ENCODE results near the gene SHB. TPM values are rescaled to one million over a fixed set of nuclear protein-coding genes. Genes with fewer than 3 reads are reported as not detected.
"Not testable (repeated sequence)": the region's sequence is repeated elsewhere in the genome, so short reads cannot be mapped to it uniquely, and the experiment has no call there.

SHB gene
- total RNA-seq, 1 experiment from 2014 or later: 7.6 TPM

DNA sequence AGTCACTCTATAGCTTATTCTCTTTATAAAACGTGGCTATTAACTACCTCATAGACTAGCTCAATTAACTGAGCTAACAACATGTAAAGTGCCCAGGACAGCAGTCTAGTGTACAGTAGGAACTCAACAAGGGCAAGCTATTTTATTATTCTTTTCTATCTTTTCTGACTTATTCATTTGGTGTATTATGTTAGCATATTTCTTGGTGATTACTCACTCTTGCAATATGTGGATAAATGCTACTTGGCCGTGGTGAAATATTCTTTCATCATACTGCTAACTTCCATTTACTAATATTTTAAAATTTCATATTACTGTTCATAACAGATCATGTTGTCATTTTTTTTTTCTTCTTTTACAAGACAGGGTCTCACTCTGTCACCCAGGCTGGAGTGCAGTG lies 170.0 kb downstream of the SHB start:
- Mint-ChIP-seq H3K4me1 (ENCODE audit: low read depth, unreplicated experiment) (no peaks in the 10 kb centered on the region), H3K4me3 (ENCODE audit: low read depth, unreplicated experiment) (no peak overlapping the region), H3K27me3 (ENCODE audit: unreplicated experiment) (no peaks in the 10 kb centered on the region), H3K9me3 (ENCODE audit: low read depth, unreplicated experiment) (no peaks in the 10 kb centered on the region), H3K27ac (ENCODE audit: unreplicated experiment) (no peak overlapping the region), H3K36me3 (ENCODE audit: insufficient read depth, unreplicated experiment) (peaks cover 9% of the 10 kb centered on the region)
- intact Hi-C loops (cut with micrococcal nuclease; ENCODE audit: unreplicated experiment): no loop called here
- DNase-seq: no peak
- TF ChIP-seq, protein P1, sequence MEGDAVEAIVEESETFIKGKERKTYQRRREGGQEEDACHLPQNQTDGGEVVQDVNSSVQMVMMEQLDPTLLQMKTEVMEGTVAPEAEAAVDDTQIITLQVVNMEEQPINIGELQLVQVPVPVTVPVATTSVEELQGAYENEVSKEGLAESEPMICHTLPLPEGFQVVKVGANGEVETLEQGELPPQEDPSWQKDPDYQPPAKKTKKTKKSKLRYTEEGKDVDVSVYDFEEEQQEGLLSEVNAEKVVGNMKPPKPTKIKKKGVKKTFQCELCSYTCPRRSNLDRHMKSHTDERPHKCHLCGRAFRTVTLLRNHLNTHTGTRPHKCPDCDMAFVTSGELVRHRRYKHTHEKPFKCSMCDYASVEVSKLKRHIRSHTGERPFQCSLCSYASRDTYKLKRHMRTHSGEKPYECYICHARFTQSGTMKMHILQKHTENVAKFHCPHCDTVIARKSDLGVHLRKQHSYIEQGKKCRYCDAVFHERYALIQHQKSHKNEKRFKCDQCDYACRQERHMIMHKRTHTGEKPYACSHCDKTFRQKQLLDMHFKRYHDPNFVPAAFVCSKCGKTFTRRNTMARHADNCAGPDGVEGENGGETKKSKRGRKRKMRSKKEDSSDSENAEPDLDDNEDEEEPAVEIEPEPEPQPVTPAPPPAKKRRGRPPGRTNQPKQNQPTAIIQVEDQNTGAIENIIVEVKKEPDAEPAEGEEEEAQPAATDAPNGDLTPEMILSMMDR (IDR thresholded peaks at IDR 0.05; ENCODE audit: unreplicated experiment): no peak
- CTCF ChIA-PET: no interaction called here
- no TSS peak for BruUV-seq (replicated peaks)

DNA sequence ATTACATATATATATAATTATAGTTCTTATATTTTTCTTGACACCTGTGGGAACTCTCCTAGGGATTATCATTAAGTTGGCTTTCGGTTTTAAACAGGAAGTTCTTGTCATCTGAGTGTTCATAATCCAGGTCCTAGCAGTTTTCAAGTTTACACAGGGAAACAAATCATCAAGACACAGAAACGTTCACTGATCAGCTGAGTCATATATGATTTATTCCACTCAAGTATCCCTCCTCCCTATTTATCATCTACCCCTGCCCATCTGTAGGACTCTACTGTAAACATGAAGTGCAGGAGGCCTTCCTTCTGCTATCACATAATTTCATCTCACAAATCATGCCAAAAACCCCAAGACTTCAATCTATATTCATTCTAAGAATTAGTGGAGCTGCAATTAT lies 171.4 kb downstream of the SHB start:
- CTCF ChIA-PET: no interaction called here
- H3K27me3 Mint-ChIP-seq (ENCODE audit: unreplicated experiment): no peaks in the 10 kb centered on the region
- H3K36me3 Mint-ChIP-seq (ENCODE audit: insufficient read depth, unreplicated experiment): peaks cover 9% of the 10 kb centered on the region
- no peaks in the 10 kb centered on the region for H3K4me1 Mint-ChIP-seq (ENCODE audit: low read depth, unreplicated experiment)
- H3K27ac Mint-ChIP-seq (ENCODE audit: unreplicated experiment): no peak overlapping the region
- no peak for DNase-seq
- TF ChIP-seq, protein P1 (IDR thresholded peaks at IDR 0.05; ENCODE audit: unreplicated experiment): no peak
- intact Hi-C loops (cut with micrococcal nuclease; ENCODE audit: unreplicated experiment): no loop called here
- H3K9me3 Mint-ChIP-seq (ENCODE audit: low read depth, unreplicated experiment): no peaks in the 10 kb centered on the region
- BruUV-seq (replicated peaks): no TSS peak
- no peak overlapping the region for H3K4me3 Mint-ChIP-seq (ENCODE audit: low read depth, unreplicated experiment)

DNA sequence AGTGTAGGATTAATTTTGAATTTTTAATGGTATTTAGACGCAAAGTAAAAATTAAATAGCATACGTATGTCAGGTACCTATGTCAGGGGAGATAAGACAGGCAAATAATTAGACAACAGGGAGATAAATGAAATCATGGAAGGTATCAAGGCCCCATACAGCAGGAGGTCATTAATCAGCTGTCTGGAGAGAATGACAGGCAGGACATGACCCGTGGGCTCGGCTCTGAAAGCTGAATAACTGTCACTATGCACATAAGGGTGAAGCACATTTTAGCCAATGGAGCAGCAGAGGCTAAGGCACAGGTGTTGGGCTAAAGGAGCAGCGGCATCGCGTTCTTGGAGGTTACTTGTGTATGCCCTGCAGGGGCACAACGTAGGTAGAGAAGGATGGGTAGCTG lies 177.0 kb downstream of the SHB start:
- intact Hi-C loops (cut with micrococcal nuclease; ENCODE audit: unreplicated experiment): no loop called here
- peaks cover 9% of the 10 kb centered on the region for H3K36me3 Mint-ChIP-seq (ENCODE audit: insufficient read depth, unreplicated experiment)
- no peak overlapping the region for H3K4me3 Mint-ChIP-seq (ENCODE audit: low read depth, unreplicated experiment)
- H3K27me3 Mint-ChIP-seq (ENCODE audit: unreplicated experiment): no peaks in the 10 kb centered on the region
- no TSS peak for BruUV-seq (replicated peaks)
- no peaks in the 10 kb centered on the region for H3K4me1 Mint-ChIP-seq (ENCODE audit: low read depth, unreplicated experiment)
- DNase-seq: no peak
- TF ChIP-seq, protein P1 (IDR thresholded peaks at IDR 0.05; ENCODE audit: unreplicated experiment): no peak
- CTCF ChIA-PET: no interaction called here
- no peak overlapping the region for H3K27ac Mint-ChIP-seq (ENCODE audit: unreplicated experiment)
- no peaks in the 10 kb centered on the region for H3K9me3 Mint-ChIP-seq (ENCODE audit: low read depth, unreplicated experiment)

DNA sequence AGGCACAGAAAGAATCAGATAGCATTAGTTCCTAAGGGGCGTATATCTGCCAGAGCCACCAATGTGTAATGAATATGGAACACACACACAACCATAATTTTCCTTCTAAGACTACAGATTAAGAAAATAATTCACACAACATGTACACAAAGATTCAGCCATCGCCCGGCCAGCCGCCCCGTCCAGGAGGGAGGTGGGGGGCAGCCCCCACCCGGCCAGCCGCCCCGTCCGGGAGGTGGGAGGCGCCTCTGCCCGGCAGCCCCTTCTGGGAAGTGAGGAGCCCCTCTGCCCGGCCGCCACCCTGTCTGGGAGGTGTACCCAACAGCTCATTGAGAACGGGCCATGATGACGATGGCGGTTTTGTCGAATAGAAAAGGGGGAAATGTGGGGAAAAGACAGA lies 178.0 kb downstream of the SHB start:
- intact Hi-C loops (cut with micrococcal nuclease; ENCODE audit: unreplicated experiment); H3K36me3 Mint-ChIP-seq (ENCODE audit: insufficient read depth, unreplicated experiment); DNase-seq; BruUV-seq (replicated peaks); H3K9me3 Mint-ChIP-seq (ENCODE audit: low read depth, unreplicated experiment); H3K4me1 Mint-ChIP-seq (ENCODE audit: low read depth, unreplicated experiment); H3K27me3 Mint-ChIP-seq (ENCODE audit: unreplicated experiment); CTCF ChIA-PET; H3K27ac Mint-ChIP-seq (ENCODE audit: unreplicated experiment); H3K4me3 Mint-ChIP-seq (ENCODE audit: low read depth, unreplicated experiment): not testable (repeated sequence)

DNA sequence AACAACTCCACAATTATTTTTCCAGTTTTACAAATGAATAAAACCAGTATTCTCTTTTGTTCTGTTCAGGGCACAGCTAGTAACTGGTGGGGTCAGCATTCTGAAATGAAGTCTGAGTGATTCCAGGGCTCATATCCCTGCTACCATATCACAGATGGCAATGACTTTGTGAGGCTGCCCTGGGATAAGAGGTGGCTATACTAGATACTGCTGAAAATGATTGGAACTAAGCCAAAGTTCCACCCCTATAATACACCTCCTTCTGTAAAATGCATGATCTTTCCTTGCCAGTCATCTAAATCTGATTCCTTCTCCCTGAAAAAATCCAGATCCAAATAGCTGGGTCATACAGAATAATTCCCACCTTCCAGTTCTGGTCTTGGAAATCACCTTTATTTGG lies 179.5 kb downstream of the SHB start:
- no peak overlapping the region for H3K27ac Mint-ChIP-seq (ENCODE audit: unreplicated experiment)
- peaks cover 2% of the 10 kb centered on the region for H3K36me3 Mint-ChIP-seq (ENCODE audit: insufficient read depth, unreplicated experiment)
- H3K9me3 Mint-ChIP-seq (ENCODE audit: low read depth, unreplicated experiment): no peaks in the 10 kb centered on the region
- no peak overlapping the region for H3K4me3 Mint-ChIP-seq (ENCODE audit: low read depth, unreplicated experiment)
- H3K4me1 Mint-ChIP-seq (ENCODE audit: low read depth, unreplicated experiment): no peaks in the 10 kb centered on the region
- CTCF ChIA-PET: no interaction called here
- intact Hi-C loops (cut with micrococcal nuclease; ENCODE audit: unreplicated experiment): no loop called here
- H3K27me3 Mint-ChIP-seq (ENCODE audit: unreplicated experiment): no peaks in the 10 kb centered on the region
- TF ChIP-seq, protein P1 (IDR thresholded peaks at IDR 0.05; ENCODE audit: unreplicated experiment): no peak
- DNase-seq: no peak
- no TSS peak for BruUV-seq (replicated peaks)

DNA sequence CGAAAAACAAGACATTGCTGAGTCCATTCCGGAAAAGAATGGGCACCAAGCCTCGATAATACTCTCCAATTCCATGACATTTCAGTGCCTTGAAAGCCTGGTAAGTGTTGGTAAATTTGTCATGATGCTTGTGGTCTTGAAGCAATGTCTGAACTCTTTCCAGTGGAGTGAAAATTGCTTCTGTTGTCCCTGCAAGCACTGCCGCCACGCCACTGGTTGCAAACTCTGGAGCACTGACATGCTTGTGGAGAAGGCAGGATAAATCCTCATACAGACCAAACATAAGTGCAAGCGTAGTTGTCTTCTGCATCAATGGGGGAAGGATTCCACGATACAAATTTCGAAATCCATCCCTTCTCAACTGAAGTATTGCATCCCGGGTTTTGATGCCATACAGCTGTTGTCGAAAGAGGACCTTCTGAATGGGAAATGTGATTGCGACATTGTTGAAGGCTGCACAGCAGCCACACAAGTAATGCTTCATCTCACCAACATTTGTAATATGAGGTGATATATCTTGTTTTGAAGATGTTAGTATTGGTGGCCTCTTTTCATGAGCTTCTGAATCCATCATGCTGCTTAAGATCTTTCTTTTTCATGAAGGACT lies 180.9 kb downstream of the SHB start:
- H3K4me3 Mint-ChIP-seq (ENCODE audit: low read depth, unreplicated experiment); H3K36me3 Mint-ChIP-seq (ENCODE audit: insufficient read depth, unreplicated experiment); H3K4me1 Mint-ChIP-seq (ENCODE audit: low read depth, unreplicated experiment); H3K27me3 Mint-ChIP-seq (ENCODE audit: unreplicated experiment); H3K9me3 Mint-ChIP-seq (ENCODE audit: low read depth, unreplicated experiment); intact Hi-C loops (cut with micrococcal nuclease; ENCODE audit: unreplicated experiment); BruUV-seq (replicated peaks); H3K27ac Mint-ChIP-seq (ENCODE audit: unreplicated experiment); DNase-seq; CTCF ChIA-PET: not testable (repeated sequence)
